Measurements from ENCODE around the gene TNFRSF8.
"Not testable (repeated sequence)": the region's sequence is repeated elsewhere in the genome, so short reads cannot be mapped to it uniquely, and the experiment has no call there.

TNFRSF8 gene

DNA sequence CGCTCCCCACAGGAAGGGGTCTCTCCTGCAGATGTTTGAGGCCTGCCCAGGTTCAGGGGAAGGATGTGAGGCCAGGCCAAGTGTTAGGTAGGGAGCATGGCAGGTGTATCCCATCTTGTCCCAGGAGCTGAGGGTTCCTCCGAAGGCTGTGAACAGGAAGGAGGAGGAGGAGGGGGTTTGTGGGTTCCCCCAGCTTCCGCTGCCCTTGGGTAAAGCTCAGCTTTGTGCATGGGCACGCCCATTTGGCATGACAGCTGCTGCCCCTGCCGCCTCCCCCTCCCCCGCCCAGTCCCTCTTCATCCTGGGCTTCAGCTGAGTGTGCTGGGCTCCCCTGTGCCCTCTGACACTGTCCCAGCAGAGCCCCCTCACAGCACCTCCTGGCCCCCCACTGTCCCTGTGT lies 25.5 kb downstream of the TNFRSF8 start:
- no peak for DNase-seq

DNA sequence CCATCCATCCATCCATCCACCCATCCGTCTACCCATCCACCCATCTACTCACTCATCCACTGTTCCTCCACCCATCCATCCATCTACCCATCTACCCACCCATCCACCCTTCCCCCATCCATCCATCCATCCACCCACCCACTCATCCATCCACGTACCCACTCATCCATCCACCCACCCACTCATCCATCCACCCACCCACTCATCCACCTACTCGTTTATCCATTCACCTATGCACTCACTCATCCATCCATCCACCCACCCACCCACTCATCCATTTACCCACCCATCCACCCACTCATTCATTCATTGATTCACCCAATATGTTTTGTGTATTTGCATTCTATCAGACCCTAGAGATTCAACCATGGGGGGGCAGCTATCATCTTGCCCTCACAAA lies 27.2 kb downstream of the TNFRSF8 start:
- DNase-seq, result no peak

DNA sequence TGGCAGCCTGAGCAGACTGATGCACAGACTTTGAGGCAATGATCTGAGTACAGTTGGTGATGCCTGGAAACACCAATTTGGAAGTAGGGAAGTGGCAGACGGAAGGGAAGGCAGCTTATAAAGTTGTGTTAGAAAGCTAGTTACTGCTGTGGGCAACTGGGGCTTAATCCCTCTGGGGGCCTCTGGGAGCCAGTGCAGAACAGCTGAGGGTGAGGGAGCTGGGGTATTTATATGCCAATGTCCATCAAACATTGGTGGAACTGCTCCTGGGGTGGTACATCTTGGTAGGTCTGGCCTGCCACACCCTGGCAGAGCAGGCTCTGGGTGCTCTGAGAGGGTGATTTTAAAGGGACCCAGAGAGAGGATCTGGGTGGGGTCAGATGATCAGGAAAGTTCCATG lies 28.1 kb downstream of the TNFRSF8 start:
- DNase-seq, result no peak

DNA sequence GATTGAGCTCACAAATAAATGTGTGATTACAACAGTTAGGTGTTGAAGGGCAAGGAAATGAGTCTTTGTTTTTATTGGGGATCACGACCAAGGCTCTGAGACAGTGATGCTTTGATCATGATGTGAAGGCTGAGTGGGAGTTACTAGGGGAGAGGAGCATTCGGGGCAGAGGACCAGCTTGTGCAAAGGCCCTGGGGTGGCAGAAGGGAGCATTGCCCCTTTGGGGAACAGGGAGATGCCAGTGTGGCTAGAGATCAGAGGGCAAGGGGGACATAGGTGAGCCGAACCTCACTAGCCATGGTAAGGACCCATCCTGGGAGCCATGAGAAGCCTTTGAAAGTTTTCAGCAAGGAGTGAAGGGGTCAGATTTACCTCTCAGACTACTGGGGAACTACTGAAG lies 31.1 kb downstream of the TNFRSF8 start:
- DNase-seq, result no peak

DNA sequence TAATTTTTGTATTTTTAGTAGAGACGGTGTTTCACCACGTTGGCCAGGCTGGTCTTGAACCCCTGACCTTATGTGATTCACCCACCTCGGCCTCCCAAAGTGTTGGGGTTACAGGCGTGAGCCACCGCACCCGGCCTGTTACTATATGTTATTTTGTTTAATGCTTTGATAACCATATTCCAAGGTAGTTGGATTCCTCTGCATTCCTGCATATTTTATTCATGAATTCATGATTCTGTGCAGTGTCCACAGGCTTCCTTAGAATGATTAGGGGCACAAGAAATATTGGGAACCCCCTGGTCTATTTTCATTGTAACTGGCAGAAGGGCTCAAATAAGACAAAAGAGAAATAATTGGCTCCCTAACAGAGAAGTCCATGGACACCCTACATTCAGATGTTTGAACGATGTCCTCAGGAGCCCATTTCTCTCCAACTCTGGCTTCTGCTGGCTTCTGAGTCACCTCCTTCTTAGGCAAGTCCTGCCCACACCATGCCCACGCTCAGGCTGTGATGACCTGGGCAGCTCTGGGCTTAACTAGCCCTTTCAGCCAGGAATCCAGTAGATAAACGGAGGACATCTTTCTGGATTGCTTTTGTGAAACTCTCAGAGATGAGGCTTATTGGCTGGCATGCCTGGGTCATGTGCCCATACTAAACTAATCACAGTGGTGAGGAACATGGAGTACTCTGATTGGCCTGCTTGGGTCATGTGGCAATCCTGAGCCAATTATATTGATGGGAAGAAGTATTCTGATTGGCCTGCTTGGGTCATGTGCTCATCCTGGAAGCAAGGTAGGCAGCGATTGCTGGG lies 32.6 kb downstream of the TNFRSF8 start:
- no peak for DNase-seq

DNA sequence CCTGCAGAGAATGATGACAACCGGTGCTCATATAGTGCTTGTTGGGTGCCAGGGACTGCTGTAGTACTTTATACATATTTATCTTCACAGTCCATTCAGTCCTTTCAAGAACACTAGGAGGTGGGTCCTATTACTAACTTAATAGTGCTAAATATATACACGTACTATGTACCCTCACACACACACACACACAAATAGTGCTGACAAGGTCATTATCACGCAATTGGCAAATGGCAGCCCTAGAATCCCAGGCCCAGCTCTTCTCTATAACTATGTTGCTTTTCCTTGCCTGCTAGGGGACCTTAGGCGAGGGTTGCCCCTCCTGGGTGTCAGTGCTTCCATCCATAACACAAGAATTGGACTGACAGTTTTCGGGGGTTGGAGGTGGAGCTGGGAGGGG lies 33.5 kb downstream of the TNFRSF8 start:
- no peak for DNase-seq

DNA sequence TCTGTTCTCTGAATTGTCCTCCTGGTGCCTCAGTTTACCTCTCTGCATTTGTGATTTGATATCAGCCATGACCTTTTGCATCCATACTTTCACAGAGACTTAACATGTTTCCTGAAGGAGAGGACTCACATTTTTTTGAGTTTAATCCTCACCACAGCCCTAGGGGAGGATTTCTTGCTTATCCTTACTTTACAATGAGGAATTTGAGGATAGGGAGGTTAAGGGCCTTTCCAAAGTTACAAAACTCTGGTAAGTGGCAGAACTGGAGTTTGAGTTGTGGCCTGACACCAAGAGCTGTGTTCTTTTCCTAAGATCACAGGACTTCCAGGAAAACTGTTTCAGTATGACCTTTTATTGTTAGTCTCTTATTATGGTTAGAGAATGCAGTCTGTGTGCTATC lies 34.2 kb downstream of the TNFRSF8 start:
- DNase-seq, result no peak

DNA sequence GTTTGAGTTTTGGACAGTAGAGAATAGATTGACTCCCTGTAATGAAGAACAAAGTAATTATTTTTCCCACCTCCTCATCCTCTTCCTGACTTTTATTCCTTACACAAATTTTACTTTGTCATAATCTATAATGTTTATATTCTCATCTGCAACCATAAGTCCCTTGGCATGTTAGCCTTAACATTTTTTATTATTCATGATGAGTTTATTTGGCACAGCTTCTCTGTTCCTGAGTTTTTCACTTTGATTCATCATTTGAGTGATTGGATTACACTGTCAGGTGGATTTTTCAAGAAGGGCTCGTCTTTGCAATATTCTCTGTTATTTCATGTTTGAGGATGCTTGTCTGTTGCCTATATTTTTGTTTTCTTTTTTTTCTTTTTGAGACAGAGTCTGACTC lies 35.7 kb downstream of the TNFRSF8 start:
- DNase-seq, result no peak

DNA sequence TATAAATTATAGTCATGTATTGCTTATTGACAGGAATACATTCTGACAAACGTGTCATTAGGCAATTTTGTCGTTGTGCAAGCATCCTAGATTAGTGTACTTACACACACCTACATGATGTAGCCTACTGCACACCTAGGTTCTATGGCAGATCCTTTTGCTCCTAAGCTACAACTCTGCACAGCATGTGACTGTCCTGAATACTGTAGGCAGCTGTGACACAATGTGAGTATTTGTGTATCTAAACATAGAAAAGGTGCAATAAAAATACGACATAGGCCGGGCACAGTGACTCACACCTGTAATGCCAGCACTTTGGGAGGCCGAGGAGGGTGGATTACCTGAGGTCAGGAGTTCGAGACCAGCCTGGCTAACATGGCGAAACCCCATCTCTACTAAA lies 36.5 kb downstream of the TNFRSF8 start:
- no peak for DNase-seq

DNA sequence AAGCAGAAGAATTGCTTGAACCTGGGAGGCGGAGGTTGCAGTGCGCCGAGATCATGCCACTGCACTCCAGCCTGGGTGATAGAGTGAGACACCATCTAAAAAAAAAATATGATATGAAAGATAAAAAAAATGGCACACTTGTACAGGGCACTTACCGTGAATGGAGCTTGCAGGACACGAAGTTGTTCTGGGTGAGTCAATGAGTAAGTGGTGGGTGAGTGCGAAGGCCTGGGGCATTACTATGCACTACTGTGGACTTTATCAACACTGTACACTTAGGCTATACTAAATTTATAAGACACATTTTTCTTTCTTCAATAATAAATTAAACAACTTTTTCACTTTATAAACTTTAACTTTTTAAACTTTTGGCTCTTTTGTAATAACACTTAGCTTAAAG lies 37.0 kb downstream of the TNFRSF8 start:
- no peak for DNase-seq

DNA sequence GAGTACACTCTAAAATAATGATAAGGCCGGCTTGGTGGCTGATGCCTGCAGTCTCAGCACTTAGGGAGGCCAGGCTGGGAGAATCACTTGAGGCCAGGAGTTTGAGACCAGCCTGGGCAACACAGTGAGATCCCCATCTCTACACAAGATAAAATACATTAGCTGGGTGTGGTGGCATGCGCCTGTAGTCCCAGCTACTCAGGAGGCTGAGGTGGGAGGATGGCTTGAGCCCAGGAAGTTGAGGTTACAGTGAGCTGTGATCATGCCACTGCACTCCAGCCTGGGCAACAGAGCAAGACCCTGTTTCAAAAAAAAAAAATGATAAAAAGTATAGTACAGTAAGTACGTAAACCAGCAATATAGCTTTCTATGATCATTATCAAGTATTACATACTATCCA lies 38.0 kb downstream of the TNFRSF8 start:
- not testable (repeated sequence) for DNase-seq

DNA sequence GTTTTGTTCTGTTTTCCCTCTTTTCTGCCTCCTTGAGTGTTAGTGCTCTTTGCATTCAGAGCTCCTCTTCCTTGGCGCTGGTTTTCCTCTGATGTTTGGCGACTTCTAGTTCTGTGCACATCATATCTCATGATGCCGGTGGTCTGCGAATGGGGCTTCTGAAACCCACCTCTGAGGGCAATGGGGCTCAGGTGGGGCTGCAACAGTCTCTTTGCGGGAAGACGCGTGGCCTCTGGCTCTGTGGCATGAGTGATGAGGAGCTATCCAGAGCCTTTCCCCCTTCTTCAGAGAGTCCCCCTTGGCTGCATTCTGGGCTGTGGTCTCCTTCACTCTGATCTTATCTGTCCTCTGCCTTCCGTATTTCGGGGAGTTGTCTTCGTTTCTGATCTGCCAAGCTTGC lies 39.0 kb downstream of the TNFRSF8 start:
- DNase-seq, result no peak

DNA sequence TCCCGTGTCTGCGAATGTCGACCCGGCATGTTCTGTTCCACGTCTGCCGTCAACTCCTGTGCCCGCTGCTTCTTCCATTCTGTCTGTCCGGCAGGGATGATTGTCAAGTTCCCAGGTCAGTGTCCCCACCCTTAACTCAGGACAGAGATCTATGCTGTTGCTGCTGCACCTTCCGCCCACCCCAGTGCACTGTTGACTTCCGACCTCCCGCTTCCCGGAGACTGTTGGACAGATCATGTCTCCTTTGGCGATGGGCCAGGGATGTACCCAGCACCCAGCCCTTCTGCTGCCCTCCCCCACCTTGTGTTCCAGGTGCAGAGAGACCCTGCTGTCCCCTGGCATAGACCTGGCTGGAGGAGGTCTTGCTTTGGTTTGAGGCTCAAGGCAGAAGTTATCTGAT lies 41.3 kb downstream of the TNFRSF8 start:
- DNase-seq, result no peak

DNA sequence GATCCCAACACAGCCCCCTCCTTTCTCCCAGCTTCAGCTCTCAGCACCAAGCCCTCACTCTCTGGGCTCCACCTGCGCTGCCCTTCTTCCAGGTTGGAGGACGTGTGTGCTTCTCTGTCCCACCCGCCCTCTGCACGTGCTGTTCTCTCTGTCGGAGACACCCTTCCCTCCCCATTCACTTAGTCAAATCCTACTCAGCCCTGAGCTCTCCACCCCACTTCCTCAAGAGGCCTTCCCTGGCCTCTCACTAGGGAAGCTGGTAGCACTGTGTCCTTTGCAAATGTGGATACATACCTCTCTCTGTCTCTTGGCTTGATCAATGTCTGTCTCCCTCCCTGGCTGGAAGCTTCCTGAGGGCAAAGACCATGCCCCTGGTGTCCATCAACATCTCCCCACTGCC lies 43.0 kb downstream of the TNFRSF8 start:
- DNase-seq, result no peak

DNA sequence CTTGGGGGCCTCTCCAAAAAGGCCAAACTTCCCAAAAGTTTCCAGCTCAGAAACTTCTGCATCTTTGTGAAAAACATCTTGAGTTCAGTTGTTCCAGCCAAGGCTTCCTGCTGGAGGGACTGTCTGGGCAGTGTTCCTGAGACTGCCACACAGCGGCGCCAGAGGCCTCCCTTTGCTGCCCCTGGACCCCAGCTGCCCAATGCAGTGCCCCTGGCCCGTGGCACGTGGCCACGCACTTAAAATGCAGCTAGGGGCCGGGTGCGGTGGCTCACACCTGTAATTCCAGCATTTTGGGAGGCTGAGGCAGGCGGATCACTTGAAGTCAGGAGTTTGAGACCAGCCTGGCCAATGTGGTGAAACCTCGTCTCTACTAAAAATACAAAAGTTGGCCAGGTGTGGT lies 43.8 kb downstream of the TNFRSF8 start:
- not testable (repeated sequence) for DNase-seq

DNA sequence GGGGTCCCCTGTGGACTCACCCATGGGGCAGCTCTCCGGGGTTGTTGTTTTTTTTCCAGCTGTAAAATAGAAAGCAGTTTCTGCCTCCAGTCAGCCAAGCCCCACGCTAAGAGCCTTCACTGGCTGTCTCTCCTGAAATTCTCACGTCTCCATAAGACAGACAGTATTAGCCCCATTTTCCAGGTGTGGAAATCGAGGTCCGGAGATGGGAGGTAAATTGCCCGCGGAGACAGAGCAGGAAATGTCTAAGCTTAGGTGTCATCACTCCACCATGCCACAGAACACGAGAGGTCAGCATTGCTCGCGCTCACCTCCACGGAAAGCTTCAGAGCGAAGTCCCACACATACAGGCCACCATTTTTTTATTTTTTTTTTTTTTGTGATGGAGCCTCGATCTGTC lies 44.6 kb downstream of the TNFRSF8 start:
- DNase-seq, result no peak

DNA sequence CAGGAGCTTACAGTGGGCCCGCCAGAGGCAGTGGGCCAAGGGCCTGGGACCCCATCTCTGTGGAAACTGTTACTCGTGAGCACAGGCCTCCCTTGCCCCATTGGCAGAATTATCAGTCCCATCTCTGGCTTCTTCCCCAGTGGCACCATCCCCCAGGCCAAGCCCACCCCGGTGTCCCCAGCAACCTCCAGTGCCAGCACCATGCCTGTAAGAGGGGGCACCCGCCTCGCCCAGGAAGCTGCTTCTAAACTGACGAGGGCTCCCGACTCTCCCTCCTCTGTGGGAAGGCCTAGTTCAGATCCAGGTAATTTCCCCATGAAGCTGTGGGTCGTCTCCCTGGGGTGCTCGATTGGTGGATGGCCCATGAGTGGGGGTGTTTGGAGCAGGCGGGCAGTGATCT lies 46.8 kb downstream of the TNFRSF8 start:
- no peak for DNase-seq

DNA sequence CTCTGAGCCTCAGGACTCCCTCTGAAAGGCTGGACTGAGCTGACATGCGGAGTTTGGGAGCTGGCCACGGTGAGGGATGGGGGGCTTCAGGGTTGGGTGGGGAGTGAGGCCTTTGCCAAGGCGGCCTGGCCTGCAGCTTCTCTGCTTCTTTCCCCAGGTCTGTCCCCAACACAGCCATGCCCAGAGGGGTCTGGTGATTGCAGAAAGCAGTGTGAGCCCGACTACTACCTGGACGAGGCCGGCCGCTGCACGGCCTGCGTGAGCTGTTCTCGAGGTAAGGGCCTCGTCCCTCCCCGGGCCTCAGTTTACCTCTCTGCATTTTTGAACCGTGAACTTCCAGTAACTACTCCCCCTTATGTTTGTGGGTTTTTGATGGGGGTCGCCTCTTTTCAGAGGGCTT lies 48.6 kb downstream of the TNFRSF8 start:
- no peak for DNase-seq

DNA sequence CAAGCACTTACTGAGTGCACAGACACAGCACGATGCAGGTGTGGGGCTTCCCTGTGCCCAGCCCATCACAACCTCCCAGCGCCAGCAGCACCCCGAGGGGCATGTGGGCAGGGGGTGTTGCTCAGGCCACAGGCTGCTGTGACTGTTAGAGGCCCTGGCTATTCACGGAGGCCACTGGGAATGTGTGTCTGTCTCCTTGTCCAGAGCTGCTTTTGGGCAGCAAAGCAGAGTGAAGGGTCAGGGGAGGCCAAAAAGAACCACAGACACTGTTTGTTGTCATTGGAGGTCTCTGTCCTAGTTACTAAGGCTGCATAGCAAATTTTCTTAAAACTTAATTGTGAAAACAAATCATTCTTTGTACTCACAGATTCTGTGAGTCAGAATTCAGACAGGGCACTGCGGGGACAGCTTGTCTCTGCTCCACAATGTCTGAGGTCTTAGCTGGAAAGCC lies 49.6 kb downstream of the TNFRSF8 start:
- no peak for DNase-seq

DNA sequence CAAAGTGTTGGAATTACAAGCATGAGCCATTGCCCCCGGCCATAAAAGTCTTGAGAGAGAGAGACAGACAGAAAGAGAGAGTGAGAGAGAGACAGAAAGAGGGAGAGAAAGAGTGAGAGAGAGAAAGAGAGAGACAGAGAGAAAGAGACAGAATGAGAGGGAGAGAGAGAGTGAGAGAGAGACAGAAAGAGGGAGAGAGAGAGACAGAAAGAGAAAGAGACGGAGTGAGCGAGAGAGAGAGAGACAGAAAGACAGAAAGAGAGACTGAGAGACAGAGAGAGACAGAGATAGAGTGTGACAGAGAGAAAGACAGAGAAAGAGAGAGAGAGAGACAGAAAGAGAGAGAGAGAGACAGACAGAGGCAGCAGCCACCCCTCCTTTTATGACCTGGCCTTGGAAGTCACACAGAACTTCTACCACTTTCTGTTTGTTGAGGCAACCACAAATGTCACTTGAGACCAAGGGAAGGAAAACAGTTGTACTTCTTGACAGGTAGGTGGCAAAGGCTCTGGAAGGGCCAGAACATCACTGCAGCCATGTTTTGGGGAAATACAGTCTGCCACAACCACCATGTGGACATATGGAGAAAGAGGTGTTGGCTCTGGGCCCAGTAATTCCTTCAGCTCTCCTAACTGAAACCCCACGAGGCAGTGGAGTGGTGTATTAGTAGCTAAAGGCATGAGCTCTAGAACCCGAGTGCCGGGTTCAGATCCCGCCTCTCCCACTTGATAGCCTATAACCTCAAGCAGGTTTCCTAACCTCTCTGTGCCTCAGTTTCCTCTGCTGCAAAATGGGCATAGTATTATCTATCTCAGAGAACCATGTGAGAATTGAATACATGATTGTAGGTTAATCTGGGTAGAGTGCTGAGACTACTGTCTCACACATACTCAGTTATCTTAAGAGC lies 50.6 kb downstream of the TNFRSF8 start:
- DNase-seq, result peak; percentile 55

DNA sequence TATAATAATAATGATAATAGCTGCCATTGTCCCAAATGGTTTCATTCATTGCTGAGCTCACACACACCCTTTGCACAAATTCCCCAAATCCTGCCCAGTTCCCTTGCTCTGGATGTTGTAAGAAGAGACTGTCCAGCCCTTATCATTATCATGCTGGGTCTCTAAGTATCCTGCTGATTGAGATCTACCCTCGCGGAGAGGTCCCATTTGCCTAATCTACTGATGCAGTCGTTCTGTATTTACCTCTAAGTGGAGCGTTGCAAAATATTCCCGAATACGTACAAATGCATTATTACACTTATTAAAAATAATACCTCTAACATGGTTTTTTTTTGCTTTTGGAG lies 51.2 kb downstream of the TNFRSF8 start:
- no peak for DNase-seq

DNA sequence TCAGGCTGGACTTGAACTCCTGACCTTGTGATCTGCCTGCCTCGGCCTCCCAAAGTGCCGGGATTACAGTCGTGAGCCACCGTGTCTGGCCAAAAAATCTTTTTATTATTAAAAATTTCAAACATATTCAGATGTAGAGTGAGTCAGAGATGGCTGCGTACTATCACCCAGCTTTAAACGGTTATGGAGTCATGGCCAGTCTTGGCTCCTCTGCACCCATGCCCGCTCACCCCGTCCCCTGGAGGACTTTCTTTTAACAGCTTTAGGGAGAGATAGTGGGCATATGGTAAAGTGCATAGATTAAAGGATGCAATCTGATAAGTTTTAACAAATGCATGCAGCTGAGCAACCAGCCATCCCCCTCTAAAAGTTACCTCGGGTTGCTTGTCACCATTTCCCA lies 51.8 kb downstream of the TNFRSF8 start:
- no peak for DNase-seq

DNA sequence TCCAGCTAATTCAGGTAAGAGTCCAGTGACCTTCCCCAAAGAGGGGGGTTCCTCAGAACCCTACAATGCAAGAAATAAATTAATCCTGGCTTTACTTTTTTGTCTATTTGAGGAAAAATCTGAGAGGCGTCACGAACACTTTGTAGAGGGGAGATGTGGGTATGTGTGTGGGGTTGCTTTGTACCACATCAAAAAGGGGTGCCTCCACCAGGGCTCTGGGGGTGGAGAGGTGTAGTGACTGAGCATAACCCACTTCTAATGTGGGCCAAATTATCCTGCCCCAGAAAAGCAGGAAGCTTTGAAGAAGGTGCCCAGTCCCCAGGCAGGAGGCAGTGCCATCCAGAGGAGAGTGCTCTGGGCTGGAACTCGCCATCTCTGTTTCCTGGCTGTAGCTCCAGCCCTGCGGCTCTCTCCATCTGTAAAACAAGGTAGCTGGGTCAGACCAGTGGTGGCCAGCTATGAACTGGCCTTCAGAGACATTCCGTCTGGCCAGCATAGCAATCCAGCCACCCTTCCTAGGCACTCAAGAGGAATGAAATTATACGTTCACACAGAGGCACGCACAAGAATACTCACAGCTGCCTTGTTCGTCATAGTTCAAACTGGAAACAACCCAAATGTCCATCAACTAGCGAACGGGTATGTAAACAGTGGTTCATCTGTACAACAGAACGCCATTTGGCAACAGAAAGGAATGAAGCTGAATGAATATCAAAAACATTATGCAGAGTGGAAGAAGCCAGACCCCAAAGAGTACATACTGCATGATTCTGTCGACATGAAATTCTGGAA lies 58.3 kb downstream of the TNFRSF8 start:
- no peak for DNase-seq

DNA sequence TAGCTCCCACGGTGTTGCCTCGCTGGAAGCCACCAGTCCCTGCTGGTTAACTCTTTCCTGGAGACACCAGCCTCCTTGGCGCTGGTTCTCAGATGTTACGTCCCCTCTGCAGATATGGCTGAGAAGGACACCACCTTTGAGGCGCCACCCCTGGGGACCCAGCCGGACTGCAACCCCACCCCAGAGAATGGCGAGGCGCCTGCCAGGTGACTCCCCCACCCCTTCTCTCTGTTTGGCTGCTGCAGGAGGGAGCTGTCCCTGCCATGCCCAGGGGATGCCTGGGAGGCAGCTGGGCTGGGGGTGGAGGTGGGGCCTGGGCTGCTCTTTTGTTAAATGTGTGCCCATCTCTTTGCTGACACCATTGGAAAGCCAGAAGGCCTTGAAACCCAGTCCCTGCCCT lies 60.1 kb downstream of the TNFRSF8 start:
- no peak for DNase-seq

All from NCI-H1694 (cell line).